Memory B cell (primary cell): Measurements from ENCODE around the gene PROS1.
"Not testable (repeated sequence)": the region's sequence is repeated elsewhere in the genome, so short reads cannot be mapped to it uniquely, and the experiment has no call there.

Experiments
- ATAC-seq: fragments of 150-1000 bp; cut with Tn5 transposase; 2 replicates; pipeline ENCODE4 v1.10.0; 2021; ENCODE audit warnings: low read depth, mild to moderate bottlenecking, moderate library complexity
- DNase-seq, 2 donors: peaks; one replicate each; pipeline ENCODE4 v3.0.0; 2022; ENCODE audit warnings: low spot score in 2 of 2
- H3K27ac Mint-ChIP-seq: one replicate; pipeline ENCODE4 v1.8.0; 2022; ENCODE audit warnings: mild to moderate bottlenecking, moderate library complexity, mixed read lengths
- H3K27me3 Mint-ChIP-seq: one replicate; pipeline ENCODE4 v1.8.0; 2022; ENCODE audit warnings: mixed read lengths
- H3K36me3 Mint-ChIP-seq: one replicate; pipeline ENCODE4 v1.8.0; 2022; ENCODE audit warnings: mild to moderate bottlenecking, mixed read lengths
- H3K4me1 Mint-ChIP-seq: one replicate; pipeline ENCODE4 v1.8.0; 2022; ENCODE audit warnings: mixed read lengths
- H3K4me3 Mint-ChIP-seq: one replicate; pipeline ENCODE4 v1.8.0; 2022; ENCODE audit warnings: mild to moderate bottlenecking, moderate library complexity, mixed read lengths
- H3K9me3 Mint-ChIP-seq: one replicate; pipeline ENCODE4 v1.8.0; 2022; ENCODE audit warnings: mixed read lengths

Gene PROS1

DNA sequence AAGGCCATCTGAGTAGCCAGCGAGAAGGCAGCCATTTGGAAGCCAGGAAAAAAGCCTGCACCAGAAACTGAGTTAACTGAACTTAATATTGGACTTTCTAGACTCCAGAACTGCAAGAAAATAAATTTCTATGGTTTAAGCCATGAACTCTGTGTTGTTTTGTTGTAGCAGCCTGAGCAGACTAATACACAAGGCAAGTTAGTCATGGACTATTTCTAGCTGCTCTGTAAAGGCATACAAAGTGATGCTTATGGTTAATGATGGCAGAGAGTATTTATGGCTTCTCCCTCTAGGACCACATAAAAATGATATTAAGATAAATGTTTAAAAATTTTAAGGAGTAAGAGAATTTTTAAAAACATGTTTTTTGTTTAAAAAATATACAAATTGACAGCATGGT, 37.1 kb downstream of the PROS1 start:
- Mint-ChIP-seq H3K27me3 (no peaks in the 10 kb centered on the region), H3K36me3 (no peaks in the 10 kb centered on the region), H3K27ac (no peak overlapping the region), H3K9me3 (no peaks in the 10 kb centered on the region), H3K4me3 (no peak overlapping the region), H3K4me1 (no peaks in the 10 kb centered on the region)
- ATAC-seq: no peak
- DNase-seq: no peak

DNA sequence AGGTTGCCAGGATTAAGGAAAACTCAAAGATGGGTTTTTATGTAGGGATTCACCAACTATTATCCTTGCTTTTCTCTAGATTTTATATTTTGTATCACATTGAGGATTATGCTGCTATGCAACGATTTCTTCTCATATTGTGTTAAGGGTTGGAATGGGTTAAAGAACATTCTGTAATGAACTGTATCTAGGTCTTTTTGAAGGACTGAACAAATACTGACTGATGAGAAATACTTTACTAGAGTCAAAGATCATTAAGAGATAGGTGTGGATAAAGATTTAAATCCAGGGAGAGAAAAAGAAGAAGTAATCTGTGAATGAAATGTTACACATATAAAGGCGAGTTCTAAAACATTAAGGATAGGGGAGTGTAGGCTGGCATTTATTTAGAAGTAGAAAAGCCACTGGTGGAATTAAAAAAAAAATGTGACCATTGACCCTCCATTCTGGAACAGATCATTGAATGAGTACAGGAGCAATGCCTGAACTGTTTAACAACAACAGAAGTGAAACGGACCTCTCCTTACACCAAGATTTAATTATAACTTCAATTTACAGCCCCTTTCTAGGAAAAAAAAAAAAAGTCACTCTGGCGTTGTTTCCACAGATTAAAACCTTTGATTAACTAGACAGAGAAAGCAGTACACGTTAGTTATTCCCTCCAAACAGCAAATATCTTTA, 39.2 kb downstream of the PROS1 start:
- Mint-ChIP-seq H3K4me1 (no peaks in the 10 kb centered on the region), H3K27ac (no peak overlapping the region), H3K4me3 (no peak overlapping the region), H3K9me3 (no peaks in the 10 kb centered on the region), H3K27me3 (no peaks in the 10 kb centered on the region), H3K36me3 (no peaks in the 10 kb centered on the region)
- ATAC-seq (no peak), DNase-seq (no peak)

DNA sequence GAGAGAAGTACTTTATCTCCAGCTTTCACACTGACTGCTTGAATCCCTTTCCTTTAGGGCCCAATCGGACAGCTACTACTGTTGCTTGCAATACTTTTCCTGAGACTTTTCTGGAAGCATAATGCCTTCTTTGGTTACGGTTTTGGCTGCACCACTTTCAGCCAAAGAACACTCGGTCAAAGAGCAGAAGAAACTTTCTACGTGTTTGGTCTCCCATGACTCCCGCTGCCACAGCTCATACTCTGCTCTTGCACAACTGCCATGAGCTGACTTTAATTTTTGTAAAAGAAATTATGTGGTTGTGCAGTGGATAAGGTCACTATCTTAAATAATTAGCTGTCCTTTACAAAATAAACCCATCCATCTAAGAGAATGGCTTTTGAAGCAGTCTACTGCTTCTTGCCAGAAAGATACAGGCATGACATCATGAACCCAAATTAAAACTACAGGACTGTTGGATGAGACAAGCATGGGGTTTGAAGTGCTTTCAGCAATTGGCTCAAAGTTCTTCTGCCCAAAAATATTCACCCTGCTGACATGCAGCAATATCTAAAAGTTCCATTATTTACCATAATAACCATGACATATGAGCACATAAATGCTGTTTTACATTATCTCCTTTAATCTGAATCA, 42.0 kb downstream of the PROS1 start:
- no peaks in the 10 kb centered on the region for H3K27me3 Mint-ChIP-seq
- H3K36me3 Mint-ChIP-seq: no peaks in the 10 kb centered on the region
- no peak overlapping the region for H3K4me3 Mint-ChIP-seq
- no peak for DNase-seq
- no peak for ATAC-seq
- no peaks in the 10 kb centered on the region for H3K9me3 Mint-ChIP-seq
- H3K4me1 Mint-ChIP-seq: no peaks in the 10 kb centered on the region
- no peak overlapping the region for H3K27ac Mint-ChIP-seq

GRCh38 chr3:93930041-93930440, 43.7 kb downstream of the PROS1 start:
- Mint-ChIP-seq H3K27me3 (no peaks in the 10 kb centered on the region), H3K9me3 (no peaks in the 10 kb centered on the region), H3K4me1 (no peaks in the 10 kb centered on the region), H3K27ac (no peak overlapping the region), H3K4me3 (no peak overlapping the region), H3K36me3 (no peaks in the 10 kb centered on the region)
- no peak for DNase-seq
- ATAC-seq: no peak

DNA sequence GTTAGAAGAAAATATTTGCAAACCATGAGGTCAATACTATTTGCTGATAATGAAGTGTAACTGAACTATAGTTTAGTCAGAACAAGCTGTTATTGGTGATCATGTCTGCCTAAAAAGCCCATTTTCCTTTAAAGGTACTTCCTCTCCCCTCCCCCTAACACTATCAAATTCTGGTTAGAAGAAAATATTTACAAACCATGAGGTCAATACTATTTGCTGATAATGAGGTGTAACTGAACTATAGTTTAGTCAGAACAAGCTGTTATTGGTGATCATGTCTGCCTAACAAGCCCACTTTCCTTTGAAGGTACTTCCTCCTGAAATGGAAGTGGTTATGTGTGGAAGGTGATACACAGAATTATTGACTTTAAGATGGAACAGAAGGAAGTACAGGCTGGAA, 46.9 kb downstream of the PROS1 start:
- no peak overlapping the region for H3K4me3 Mint-ChIP-seq
- no peaks in the 10 kb centered on the region for H3K9me3 Mint-ChIP-seq
- ATAC-seq (no peak), DNase-seq (no peak)
- H3K27me3 Mint-ChIP-seq: no peaks in the 10 kb centered on the region
- H3K36me3 Mint-ChIP-seq: no peaks in the 10 kb centered on the region
- no peaks in the 10 kb centered on the region for H3K4me1 Mint-ChIP-seq
- no peak overlapping the region for H3K27ac Mint-ChIP-seq

DNA sequence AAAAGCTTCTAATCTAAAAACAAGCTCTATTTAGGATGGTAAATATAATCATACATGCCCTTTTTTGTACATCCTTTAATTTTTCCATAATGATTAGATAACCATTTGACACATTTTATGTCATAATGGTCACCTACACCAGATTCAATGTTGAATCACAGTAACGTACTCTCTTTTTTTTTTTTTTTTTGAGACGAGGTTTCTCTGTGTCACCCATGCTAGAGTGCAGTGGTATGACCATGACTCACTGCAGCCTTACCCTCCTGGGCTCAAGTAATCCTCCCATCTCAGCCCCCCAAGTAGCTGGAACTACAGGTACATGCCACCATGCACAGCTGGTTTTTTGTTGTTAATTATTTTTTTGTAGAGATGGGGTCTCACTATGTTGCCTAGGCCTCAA, 49.2 kb downstream of the PROS1 start:
- no peak for ATAC-seq
- Mint-ChIP-seq H3K4me1 (no peaks in the 10 kb centered on the region), H3K4me3 (no peak overlapping the region), H3K27ac (no peak overlapping the region), H3K9me3 (no peaks in the 10 kb centered on the region), H3K36me3 (no peaks in the 10 kb centered on the region), H3K27me3 (peaks cover 2% of the 10 kb centered on the region)
- no peak for DNase-seq

DNA sequence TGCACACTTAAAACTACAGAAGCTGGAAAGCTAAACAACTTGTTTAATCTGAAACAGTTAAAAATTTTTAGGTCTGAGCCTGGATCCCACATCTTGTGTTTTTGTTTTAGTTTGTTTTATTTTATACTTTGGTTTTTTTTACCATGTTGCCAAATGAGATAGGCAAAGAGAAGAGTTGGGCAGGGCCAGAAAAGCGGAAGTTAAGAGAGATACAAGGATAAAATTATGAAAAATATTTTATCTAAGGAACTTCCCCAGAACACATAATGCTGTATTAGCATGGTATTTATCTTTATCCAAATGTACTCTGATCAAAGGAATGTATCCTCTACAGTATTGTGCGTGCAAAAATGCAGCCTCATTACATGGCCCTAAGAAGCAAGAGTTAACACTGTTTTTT, 50.7 kb downstream of the PROS1 start:
- H3K36me3 Mint-ChIP-seq: no peaks in the 10 kb centered on the region
- no peak for ATAC-seq
- no peaks in the 10 kb centered on the region for H3K9me3 Mint-ChIP-seq
- peaks cover 2% of the 10 kb centered on the region for H3K27me3 Mint-ChIP-seq
- H3K27ac Mint-ChIP-seq: no peak overlapping the region
- no peak overlapping the region for H3K4me3 Mint-ChIP-seq
- H3K4me1 Mint-ChIP-seq: no peaks in the 10 kb centered on the region
- no peak for DNase-seq

GRCh38 chr3:93917546-93918029, 56.1 kb downstream of the PROS1 start:
- not testable (repeated sequence) for H3K4me1 Mint-ChIP-seq, DNase-seq, H3K4me3 Mint-ChIP-seq, H3K27me3 Mint-ChIP-seq, ATAC-seq, H3K36me3 Mint-ChIP-seq, H3K27ac Mint-ChIP-seq, H3K9me3 Mint-ChIP-seq

- not testable (repeated sequence) for H3K4me3 Mint-ChIP-seq, H3K9me3 Mint-ChIP-seq, DNase-seq, H3K36me3 Mint-ChIP-seq, ATAC-seq, H3K4me1 Mint-ChIP-seq, H3K27me3 Mint-ChIP-seq, H3K27ac Mint-ChIP-seq
These were observed 60.1 kb downstream of the PROS1 start for GRCh38 chr3:93913623-93914022.

DNA sequence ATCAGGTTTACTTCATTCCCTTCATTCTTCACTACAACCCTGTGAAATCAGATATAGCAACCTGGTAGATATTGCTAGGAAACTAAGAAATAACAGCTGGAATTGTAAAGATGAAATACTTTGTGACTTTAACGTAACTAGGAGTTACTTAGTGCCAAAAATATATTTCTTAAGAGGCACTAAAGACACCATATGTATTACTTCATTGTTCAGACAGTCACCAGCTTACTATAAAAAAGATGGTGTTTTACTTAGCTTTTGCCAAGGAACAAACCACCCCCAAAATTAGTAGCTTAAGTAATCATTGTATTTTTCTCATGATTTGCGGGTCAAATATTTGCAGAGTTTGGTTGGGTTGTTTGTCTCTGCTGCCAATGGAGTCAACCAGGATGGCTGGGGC, 62.5 kb downstream of the PROS1 start:
- Mint-ChIP-seq H3K36me3 (no peaks in the 10 kb centered on the region), H3K27ac (no peak overlapping the region), H3K4me3 (no peak overlapping the region), H3K4me1 (no peaks in the 10 kb centered on the region), H3K9me3 (peaks cover 2% of the 10 kb centered on the region), H3K27me3 (no peaks in the 10 kb centered on the region)
- DNase-seq: no peak
- no peak for ATAC-seq

DNA sequence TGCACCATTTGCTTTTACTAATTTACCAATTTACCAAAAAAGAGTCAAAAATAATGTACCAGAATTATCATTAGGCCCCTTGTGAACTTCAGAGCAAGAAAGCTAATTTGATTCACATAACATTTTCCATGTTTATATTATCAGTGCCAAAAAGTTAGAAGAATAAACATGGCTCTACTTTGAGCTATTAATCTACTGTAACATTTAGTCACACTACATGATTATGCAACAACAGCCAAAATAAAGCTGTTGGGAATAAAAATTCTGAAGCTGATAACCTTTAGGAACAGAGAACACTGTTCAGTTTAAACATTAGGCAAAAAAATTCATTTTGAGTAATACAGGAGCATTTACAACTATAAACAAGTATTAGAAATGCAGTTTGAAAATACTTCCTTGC, 63.6 kb downstream of the PROS1 start:
- ATAC-seq (no peak), DNase-seq (no peak)
- no peaks in the 10 kb centered on the region for H3K4me1 Mint-ChIP-seq

GRCh38 chr3:93907132-93907531, 66.6 kb downstream of the PROS1 start:
- H3K27me3 Mint-ChIP-seq: no peaks in the 10 kb centered on the region
- DNase-seq (no peak), ATAC-seq (no peak)
- no peak overlapping the region for H3K27ac Mint-ChIP-seq
- H3K36me3 Mint-ChIP-seq: no peaks in the 10 kb centered on the region
- H3K4me1 Mint-ChIP-seq: no peaks in the 10 kb centered on the region
- peaks cover 1% of the 10 kb centered on the region for H3K9me3 Mint-ChIP-seq
- no peak overlapping the region for H3K4me3 Mint-ChIP-seq

More for the DNA sequence above, 63.6 kb downstream of the PROS1 start:
- no peak overlapping the region for H3K27ac Mint-ChIP-seq
- peaks cover 2% of the 10 kb centered on the region for H3K9me3 Mint-ChIP-seq
- no peaks in the 10 kb centered on the region for H3K36me3 Mint-ChIP-seq
- H3K27me3 Mint-ChIP-seq: no peaks in the 10 kb centered on the region
- H3K4me3 Mint-ChIP-seq: no peak overlapping the region

GRCh38 chr3:93906245-93906644, 67.5 kb downstream of the PROS1 start:
- Mint-ChIP-seq H3K36me3 (no peaks in the 10 kb centered on the region), H3K4me1 (no peaks in the 10 kb centered on the region), H3K27me3 (no peaks in the 10 kb centered on the region), H3K27ac (no peak overlapping the region), H3K9me3 (no peaks in the 10 kb centered on the region), H3K4me3 (no peak overlapping the region)
- DNase-seq (no peak), ATAC-seq (no peak)

DNA sequence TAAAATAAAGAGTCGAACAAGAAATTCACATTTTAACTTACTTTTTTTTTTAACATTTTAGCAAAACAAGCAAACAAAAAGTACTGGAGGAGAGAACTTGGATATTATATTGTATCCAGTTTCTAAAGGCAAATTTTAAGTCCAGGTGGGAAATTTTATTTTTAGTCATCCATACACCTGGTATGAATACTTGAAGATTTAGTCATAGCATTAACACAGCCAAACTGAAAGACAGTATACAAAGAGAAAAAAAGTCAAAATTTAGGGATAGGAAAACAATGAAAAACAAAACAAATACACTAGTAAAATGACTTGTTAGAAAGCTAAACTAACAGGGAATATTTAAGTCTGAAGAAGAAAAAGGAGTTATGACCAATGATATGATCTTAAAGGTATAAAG, 69.1 kb downstream of the PROS1 start:
- no peaks in the 10 kb centered on the region for H3K27me3 Mint-ChIP-seq
- no peaks in the 10 kb centered on the region for H3K9me3 Mint-ChIP-seq
- H3K4me1 Mint-ChIP-seq: no peaks in the 10 kb centered on the region
- H3K27ac Mint-ChIP-seq: no peak overlapping the region
- DNase-seq (no peak), ATAC-seq (no peak)
- H3K4me3 Mint-ChIP-seq: no peak overlapping the region
- H3K36me3 Mint-ChIP-seq: no peaks in the 10 kb centered on the region
